NCI-H1417 treated with DMSO at 0.1 percent for 48 hours (cell line): ENCODE data around the gene NUP62.

Experiments
- DNase-seq: peaks from one replicate; lab custom pipeline; 2025; lab: John Stamatoyannopoulos, UW

The NUP62 gene

DNA sequence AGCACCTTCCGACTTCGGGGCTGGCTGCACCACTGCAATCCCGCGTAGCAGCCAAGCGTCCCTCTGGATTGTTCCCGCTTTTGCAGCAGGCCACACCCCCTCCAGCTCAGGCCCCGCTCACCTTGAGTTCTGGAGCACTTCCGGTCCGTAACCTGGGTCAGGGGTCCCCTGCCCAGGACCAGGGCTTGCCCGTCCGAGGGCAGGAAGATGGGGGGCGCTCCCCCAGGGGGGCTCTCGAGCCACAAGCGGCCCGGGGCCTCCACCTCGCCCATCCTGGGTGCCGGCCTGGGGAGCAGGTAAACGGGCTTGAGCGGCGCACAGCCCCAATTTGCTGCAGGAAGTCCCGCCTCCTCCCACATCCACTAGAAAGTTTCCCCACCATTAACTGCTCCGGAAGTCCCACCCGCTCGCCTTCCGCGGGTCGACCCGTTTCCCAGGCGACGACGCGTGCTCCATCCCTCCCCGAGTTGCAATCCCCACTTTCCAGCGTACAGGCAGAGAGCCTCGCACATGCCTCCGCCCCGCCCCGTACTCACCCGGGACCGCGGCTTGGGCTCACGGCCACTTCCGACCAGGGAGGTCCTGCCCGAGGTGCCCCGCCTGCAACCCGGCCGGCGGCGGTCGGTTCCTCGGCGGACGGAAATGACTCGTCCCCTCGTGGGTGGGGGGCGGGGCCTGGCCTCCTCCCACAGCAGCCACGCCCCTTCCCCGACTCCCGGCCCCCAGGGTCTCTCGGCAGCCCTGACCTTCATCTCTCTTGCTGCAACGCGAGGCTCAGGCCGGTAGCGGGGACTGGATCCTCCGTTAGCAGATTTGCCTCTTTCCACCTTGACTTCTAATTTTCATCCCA is 62.1 kb downstream of the NUP62 start, which contains the start of gene PNKP:
Gene PNKP, minus strand, starts transcription at position 644 of the 850 bp plus-strand sequence. Its CDS starts 372 bp downstream, at position 272.
- DNase-seq, result peak; percentile 59

DNA sequence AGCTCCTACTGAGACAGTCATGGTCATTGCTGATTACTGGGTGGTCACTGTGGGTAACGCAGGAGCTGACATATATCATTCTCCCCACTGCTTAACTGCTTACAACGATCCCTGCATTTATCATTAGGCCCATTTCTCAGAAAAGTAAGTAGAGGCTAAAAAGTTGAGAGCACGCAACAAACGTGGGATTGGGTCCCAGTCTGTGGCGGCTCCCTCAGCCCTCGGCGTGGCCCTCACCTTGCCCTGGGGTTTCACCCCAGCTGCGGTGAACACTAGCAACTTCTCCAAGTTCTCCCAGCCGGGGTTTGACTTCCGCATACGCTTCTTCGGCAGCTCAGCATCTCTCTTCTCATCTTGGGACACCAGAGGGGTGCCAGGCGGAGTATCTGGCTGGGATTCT is 64.4 kb downstream of the NUP62 start:
- DNase-seq, result no peak

- DNase-seq, result no peak
These were observed 65.4 kb downstream of the NUP62 start for GRCh38 chr19:49863935-49864320.

- DNase-seq, result no peak
These were observed 65.9 kb downstream of the NUP62 start for GRCh38 chr19:49863254-49863934.

GRCh38 chr19:49862391-49863253 is 66.7 kb downstream of the NUP62 start:
- no peak for DNase-seq

- DNase-seq, result no peak
These were observed 67.5 kb downstream of the NUP62 start for GRCh38 chr19:49861541-49862378.

DNA sequence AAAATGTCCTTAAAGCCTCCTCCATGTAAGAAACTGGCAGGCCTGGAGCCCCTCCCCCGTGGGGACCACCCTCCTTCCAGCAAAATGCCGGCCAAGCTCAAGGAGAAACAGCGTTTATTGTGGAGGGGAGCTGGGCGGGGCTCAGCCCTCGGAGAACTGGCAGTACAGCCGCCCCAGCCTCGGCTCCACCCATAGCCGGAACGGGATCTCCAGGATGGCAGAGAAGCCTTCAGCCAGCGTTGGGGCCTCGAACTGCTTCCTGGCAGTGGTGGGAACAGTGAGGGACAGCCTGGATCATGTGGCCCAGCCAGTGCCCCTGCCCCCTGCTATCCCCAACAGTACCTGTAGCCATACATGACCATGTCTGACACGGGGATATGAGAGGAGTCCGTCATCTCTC is 68.2 kb downstream of the NUP62 start:
- no peak for DNase-seq

- no peak for DNase-seq
These were observed 68.8 kb downstream of the NUP62 start for GRCh38 chr19:49860336-49861102.

- no peak for DNase-seq
These were observed 69.5 kb downstream of the NUP62 start for GRCh38 chr19:49859682-49860335.

GRCh38 chr19:49858088-49858985 is 71.0 kb downstream of the NUP62 start:
- no peak for DNase-seq

DNA sequence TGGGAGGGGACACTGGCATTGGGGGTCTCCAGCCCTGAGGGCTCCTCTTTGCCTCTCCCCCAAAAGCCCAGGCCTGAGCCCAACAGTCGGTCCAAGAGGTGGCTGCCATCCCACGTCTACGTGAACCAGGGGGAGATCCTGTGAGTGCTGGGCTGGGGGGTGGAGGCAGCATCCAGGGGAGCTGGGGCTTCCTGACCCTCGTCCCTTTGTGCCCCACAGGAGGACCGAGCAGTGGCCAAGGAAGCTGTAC is 71.5 kb downstream of the NUP62 start:
- no peak for DNase-seq

DNA sequence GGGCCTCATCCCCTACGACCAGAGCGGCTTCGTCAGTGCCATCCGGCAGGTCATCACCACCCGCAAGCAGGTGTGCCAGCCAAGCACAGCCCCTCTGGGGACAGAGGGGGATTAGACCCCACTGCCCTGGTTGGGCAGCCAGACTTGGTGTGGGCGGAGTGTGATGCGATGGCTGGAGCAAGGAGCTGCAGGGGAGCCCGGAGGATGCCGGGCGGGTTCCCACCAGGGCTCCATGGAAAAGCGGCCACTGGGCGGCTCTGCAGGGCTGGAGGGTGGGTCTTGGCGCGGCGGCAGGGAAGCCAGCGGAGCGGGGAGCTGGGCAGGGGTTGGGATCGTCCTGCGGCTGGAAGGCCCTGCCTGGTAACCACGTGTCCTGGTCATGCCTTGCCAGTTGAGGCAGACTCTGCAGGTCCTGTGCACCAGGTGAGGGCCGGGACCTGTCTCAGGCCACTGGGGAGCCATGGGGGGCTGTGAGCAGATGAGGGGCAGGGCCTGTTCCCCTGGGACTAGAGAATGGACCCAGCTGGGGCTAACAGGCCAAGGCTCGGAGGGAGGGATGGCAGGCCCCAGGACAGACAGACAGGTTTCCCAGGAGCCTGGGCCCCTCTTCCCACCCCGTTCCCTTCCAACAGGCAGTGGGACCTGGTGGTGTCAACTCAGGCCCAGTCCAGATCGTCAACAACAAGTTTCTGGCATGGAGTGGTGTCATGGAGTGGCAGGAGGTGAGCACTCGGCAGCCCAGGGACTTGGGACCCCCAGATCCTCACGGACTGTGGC is 72.1 kb downstream of the NUP62 start:
- DNase-seq, result no peak
